Kidney (tissue), 14 donors: ENCODE measurements around the gene LSM11. TPM values are rescaled to one million over a fixed set of nuclear protein-coding genes. Genes with fewer than 3 reads are reported as not detected.

Experiments used
- DNase-seq, 5 donors: peaks; one replicate each; pipeline ENCODE4 v3.0.0-alpha.2; 2013 to 2020
- FAIRE-seq: peaks from 2 replicates; lab custom pipeline; 2012; peaks lifted over from hg19 to GRCh38; lab: Jason Lieb, UNC
- H3K27ac ChIP-seq, 2 donors: one replicate each; pipeline ENCODE4 v1.7.0; 2013; ENCODE audit warnings: low read depth in 2 of 2, low read length in 2 of 2, inconsistent platforms in 1 of 2
- H3K27me3 ChIP-seq: one replicate; pipeline ENCODE4 v1.7.1; 2013; ENCODE audit warnings: low read length, inconsistent platforms; ENCODE audit not compliant: control insufficient read depth, insufficient read depth
- H3K36me3 ChIP-seq, 3 donors: one replicate each; pipeline versions ENCODE4 v1.7.0 to v1.7.1; 2013; ENCODE audit warnings: low read length in 3 of 3, control low read depth in 1 of 3, inconsistent platforms in 1 of 3; ENCODE audit not compliant: insufficient read depth in 3 of 3, control insufficient read depth in 2 of 3
- H3K4me1 ChIP-seq, 3 donors: one replicate each; pipeline versions ENCODE4 v1.7.0 to v1.7.1; 2013; ENCODE audit warnings: low read length in 3 of 3, inconsistent platforms in 1 of 3, low read depth in 1 of 3; ENCODE audit not compliant: control insufficient read depth in 2 of 3, insufficient read depth in 2 of 3
- H3K4me3 ChIP-seq, 3 donors: one replicate each; pipeline versions ENCODE4 v1.7.0 to v1.8.1; 2013; ENCODE audit warnings: low read length in 3 of 3, control low read depth in 1 of 3, inconsistent platforms in 1 of 3
- H3K9ac ChIP-seq, 3 donors: one replicate each; pipeline versions ENCODE4 v1.7.0 to v1.7.1; 2013; ENCODE audit warnings: low read length in 3 of 3, control low read depth in 1 of 3, inconsistent platforms in 1 of 3
- H3K9me3 ChIP-seq, 3 donors: one replicate each; pipeline versions ENCODE4 v1.7.0 to v1.7.1; 2013; ENCODE audit warnings: low read length in 3 of 3, control low read depth in 1 of 3, inconsistent platforms in 1 of 3; ENCODE audit not compliant: control insufficient read depth in 2 of 3, insufficient read depth in 1 of 3
- CTCF ChIP-seq: IDR thresholded peaks from 3 replicates; pipeline ENCODE4 v1.5.1; 2012; ENCODE audit warnings: mild to moderate bottlenecking, moderate library complexity, borderline replicate concordance; ENCODE audit not compliant: insufficient read depth; ENCODE audit errors: extremely low read depth
- intact Hi-C: fragments of 100-400 bp; cut with DNase I; formaldehyde crosslinking; loops from one replicate; pipeline ENCODE4 v1.11.1; 2022
- polyA plus RNA-seq: library from polyadenylated mRNA; stranded (reverse); fragments of 350-450 nt; fragmentation: Illumina TruSeq; extraction: RNeasy Lipid Tissue Mini Kit (QIAGEN cat#74804); gene quantifications from one replicate; pipeline ENCODE4 v1.2.3, GENCODE V29; 2014; ENCODE audit warnings: low read depth, low replicate concordance; ENCODE audit not compliant: insufficient read depth
- total RNA-seq: library from RNA; stranded (reverse); fragmentation: NEBNext Ultra II Directional; extraction: Animal tissue kit (Norgen Biotek cat#: 25700); gene quantifications from one replicate; pipeline ENCODE4 v1.2.1, GENCODE V29; 2021
- donor health status: control.
- donor health status: control.
- donor health status: control.
- donor health status: control.
- donor health status: control.
- donor health status: DM: yes; HTN: yes; CAD: no.
- donor health status: Normal renal cell carcinoma (clear cell type).

The LSM11 gene
- total and polyA plus RNA-seq, 2 donors from 2014 or later, result 0.97 to 2.8 TPM

GRCh38 chr5:157739388-157740228 is 3.9 kb upstream of the LSM11 start:
- Histone ChIP-seq H3K4me1 (peaks cover 0 to 7% (median 0%) of the 10 kb centered on the region in 3 donors), H3K27ac (no peak overlapping the region), H3K36me3 (peaks cover 0 to 6% (median 3%) of the 10 kb centered on the region in 3 donors), H3K9ac (no peak overlapping the region), H3K9me3 (no peaks in the 10 kb centered on the region), H3K27me3 (no peaks in the 10 kb centered on the region), H3K4me3 (no peak overlapping the region)
- no peak for TF ChIP-seq CTCF
- no peak for FAIRE-seq
- intact Hi-C loops, result no loop called here
- no peak for DNase-seq

- intact Hi-C loops, result no loop called here
- no peak for DNase-seq
- no peak for FAIRE-seq
These were observed 3.3 kb upstream of the LSM11 start for GRCh38 chr5:157740229-157740610.

GRCh38 chr5:157741131-157741530 is 2.4 kb upstream of the LSM11 start:
- Histone ChIP-seq H3K9ac (no peak overlapping the region), H3K36me3 (peaks cover 0 to 4% (median 3%) of the 10 kb centered on the region in 3 donors), H3K4me3 (no peak overlapping the region), H3K4me1 (peaks cover 0 to 10% (median 0%) of the 10 kb centered on the region in 3 donors), H3K9me3 (no peaks in the 10 kb centered on the region), H3K27me3 (no peaks in the 10 kb centered on the region), H3K27ac (no peak overlapping the region)
- FAIRE-seq, result no peak
- intact Hi-C loops, result no loop called here
- no peak for TF ChIP-seq CTCF
- no peak for DNase-seq

More at GRCh38 chr5:157740229-157740610, 3.3 kb upstream of the LSM11 start:
- Histone ChIP-seq H3K4me1 (peaks cover 0 to 10% (median 0%) of the 10 kb centered on the region in 3 donors), H3K27ac (no peak overlapping the region), H3K9me3 (no peaks in the 10 kb centered on the region), H3K9ac (no peak overlapping the region), H3K4me3 (no peak overlapping the region), H3K27me3 (no peaks in the 10 kb centered on the region), H3K36me3 (peaks cover 0 to 6% (median 3%) of the 10 kb centered on the region in 3 donors)
- peak; percentile 15 for TF ChIP-seq CTCF
